HK-2 (cell line): Measurements from ENCODE around the gene ABLIM2.

Experiments
- DNase-seq: peaks from one replicate; pipeline ENCODE4 v3.0.0-alpha.2; 2018; ENCODE audit not compliant: unreplicated experiment

Gene ABLIM2

DNA sequence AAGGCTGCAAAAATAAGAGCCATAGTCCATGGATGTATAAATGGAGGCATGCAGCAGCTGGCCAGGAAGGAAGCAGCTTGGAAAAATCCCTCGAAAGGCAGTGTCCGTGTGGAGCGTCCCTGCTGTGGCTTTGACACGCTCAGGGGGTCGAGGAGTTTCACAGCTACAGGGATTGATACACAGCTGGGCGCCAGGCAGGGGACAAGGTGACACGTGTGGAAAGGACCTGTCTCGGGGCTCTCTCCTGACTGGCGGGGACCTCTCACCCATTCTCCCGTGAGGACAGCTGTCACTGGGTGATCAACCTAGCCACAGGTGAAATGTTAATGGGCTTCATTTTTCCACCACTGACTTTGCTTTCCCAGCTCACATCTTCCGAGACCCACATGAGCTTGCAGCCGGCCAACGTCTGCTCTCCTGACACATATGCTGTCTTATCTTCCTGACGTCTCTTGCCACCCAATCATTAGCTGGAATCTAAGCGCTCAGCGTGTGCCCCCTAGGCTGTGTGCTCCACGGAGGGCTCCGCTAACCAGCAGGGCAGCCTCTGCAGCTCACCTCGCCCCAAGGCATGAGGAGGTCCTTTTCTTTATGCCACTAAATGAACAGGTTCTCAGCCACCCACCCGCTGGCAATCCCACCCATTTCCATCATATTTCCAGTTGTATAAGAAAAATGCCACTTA lies 129.6 kb downstream of the ABLIM2 start:
- no peak for DNase-seq

DNA sequence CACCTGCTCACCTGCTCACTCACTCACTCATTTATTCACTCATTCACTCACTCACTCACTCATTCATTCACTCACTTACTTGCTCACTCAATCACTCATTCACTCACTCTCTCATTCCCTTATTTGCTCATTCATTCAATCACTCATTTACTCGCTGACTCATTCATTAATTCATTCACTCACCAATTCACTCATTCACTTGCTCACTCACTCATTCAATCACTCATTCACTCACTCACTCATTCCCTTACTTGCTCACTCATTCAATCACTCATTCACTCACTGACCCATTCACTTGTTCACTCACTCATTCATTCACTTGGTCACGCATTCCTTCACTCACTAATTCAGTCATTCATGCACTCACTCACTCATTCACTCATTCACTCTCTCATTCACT lies 130.2 kb downstream of the ABLIM2 start:
- DNase-seq, result no peak

DNA sequence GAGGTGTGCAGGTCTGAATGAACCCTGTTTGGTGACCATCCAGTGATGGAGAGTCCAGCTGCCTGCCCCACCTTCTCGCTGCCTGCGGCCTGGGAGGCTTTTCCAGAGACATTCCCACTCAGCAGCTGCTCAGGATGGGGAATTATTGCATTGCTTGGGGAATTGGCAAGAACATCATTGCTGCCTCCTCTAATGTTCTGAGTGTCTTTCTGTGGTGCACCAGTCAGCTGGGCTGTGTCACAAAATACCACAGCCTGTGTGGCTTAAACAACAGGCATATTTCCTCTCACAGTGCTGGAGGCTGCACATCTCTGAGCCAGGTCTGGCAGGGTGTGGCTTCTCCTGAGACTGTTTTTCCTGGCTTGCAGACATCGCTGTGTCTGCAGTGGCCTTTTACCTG lies 132.2 kb downstream of the ABLIM2 start:
- no peak for DNase-seq

DNA sequence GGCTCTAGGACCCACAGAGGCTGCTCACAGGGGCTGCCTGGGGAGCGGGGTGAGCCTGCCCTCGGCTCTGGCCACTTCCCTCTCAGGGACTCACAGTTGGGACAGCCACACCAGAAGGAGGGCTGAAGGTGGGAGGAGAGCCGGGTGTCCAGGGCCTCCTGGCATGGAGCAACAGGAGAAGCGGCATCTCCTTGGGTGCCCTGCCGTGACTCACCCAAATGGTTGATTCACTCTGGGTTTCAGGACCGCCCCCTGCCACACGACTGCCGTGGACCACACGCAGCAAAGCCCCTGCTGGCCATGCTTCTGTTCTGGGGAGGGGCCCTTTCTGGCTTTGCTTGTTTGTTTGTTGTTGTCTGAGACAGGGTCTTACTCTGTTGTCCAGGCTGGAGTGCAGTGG lies 132.9 kb downstream of the ABLIM2 start:
- DNase-seq, result no peak

DNA sequence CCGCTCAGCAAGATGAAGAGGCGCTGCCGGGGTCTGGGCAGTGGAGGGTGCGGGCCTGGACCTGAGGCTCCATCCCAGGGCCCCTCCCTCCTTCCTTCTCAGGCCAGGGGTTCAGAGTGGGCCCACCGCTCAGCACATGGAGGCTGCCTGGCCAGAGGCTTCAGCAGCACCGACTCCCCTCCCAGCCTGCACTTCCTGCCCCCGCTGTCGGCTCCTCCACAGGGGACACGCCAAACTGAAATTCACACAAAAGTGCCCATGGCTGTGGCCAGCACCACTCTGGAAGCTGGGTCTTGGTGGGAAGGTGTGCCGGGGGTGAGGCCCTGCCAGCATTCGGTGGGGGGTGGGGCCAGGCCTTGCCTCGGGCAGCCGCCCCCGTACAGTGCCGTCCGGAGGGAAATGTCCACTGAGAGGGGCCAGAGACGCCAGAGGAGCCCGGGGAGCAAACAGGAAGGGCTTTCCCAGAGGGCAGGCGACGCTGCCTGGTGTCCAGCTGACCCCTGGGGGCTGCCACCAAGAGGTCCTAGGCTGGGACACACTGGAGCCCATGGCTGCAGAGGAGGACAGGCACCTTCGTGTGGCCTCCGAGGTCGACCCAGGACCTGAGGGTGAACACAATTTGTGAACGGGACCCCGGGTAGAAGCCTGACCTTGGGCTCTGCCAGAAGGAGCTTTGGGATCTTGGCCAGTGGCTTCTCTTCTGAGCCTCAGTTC lies 134.4 kb downstream of the ABLIM2 start:
- DNase-seq, result no peak

GRCh38 chr4:8023696-8024033 lies 134.9 kb downstream of the ABLIM2 start:
- no peak for DNase-seq

DNA sequence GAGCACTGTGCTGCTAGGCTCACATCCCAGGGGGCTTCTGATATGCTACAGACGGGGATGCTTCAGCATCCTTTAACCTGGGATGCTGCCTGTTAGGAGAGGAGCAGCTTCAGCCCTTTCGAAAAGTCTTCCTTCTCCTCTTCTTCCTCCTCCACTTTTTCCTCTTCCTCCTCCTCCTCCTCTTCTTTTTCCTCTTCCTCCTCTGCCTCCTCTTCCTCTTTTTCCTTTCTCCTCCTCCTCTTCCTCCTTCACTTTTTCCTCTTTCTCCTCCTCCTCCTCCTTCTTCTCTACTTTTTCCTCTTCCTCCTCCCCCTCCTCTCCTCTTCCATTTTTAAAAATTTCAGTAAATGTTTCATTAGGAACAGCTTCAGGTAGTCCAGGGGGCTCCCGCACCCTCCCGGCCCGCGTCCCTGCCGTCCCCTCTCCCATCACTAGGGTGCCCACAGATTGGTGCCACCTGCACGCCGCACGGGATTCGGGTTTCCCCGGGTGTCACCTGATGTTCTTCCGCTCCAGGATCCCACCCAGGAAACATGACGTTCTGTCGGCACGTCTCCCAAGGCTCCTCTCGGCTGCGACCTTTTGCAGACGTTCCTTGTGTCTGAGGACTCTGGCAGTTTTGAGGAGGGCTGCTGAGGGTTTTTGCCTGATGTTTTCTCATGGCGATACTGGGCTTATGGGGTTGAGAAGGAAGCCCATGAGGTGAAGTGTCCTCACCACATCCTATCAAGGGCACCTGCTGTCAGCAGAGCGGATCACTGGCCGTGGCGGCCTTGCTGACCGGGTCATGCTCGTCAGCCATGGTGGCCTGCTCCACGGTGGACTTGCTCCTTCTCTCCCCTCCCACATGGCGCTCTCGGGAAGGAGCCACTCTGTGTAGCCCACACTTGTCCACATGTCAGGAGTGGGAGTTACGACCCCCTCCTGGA lies 135.6 kb downstream of the ABLIM2 start:
- DNase-seq, result no peak

- DNase-seq, result no peak
These were observed 136.8 kb downstream of the ABLIM2 start for GRCh38 chr4:8021796-8022195.

- no peak for DNase-seq
These were observed 138.9 kb downstream of the ABLIM2 start for GRCh38 chr4:8019396-8020365.

DNA sequence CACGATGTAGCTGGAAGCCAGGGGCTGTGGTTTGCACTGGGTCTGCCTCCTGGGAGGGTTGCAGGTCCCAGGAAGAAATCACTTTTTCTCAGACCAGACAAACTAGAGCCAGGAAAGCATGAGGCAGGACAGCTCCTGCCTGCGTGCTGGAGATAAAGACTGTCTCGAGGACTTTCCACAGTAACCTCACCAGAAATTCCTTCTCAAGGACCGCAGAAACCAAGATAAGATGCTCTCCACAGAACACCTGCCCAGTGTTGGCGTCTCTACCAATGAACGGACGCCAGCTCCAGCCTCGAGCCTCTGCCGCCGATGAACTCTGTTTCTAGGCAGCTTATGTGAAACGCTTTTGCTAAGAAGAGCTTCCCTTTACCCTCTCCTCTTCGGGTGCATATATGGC lies 142.1 kb downstream of the ABLIM2 start:
- DNase-seq, result no peak

DNA sequence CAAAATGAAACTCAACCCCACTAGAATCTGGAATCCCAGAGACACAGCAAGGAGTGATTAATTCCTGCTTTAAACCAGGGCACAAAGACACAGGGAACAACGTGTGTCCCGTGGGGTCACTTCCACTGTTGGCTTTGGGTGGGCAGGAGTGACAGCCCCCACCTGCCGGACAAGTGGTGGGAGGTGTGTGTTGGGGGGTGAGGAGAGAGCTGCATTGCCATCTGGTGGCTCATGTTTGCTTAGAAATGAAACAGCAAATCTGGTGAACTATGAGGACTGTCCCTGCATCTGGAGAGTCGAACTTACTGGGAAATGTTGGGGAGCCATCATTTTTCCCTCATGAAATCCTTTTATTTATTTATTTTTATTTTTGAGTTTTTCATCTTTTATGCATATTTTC lies 143.1 kb downstream of the ABLIM2 start:
- no peak for DNase-seq

DNA sequence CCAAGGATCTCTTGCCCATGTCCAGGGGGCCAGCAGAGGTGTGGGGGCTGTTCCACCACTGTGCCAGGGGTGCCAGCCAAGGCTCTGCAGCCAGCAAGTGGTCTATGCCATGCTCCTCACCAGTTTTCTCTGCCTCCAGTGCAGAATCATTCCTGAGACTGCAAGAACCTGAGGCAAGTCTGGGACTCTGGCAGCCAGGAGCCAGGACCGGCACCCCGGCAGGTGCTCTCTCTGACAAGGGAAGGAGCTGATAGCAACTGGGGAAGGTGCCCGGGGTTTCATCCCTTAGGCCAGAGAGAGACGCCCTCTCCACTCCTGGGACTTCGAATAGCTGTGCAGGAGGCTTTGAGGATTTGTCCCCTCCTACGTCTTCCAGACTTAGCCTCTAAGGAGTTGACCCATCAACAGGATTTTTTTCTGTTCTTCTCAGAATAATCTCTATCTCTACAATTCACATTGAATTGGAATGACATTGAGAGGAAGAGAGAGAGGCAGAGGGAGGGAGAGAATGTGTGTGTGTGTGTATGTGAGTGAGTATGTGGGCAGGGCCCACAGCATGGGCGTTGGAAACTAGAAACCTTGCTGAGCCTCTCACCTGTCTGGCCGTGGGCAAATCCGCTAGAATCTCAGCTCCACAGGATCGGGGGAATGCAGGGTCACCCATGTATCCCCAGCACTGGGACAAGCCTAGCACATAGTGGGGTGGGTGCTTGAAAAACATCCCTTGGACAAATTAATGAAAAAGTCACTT lies 144.5 kb downstream of the ABLIM2 start:
- DNase-seq, result no peak

DNA sequence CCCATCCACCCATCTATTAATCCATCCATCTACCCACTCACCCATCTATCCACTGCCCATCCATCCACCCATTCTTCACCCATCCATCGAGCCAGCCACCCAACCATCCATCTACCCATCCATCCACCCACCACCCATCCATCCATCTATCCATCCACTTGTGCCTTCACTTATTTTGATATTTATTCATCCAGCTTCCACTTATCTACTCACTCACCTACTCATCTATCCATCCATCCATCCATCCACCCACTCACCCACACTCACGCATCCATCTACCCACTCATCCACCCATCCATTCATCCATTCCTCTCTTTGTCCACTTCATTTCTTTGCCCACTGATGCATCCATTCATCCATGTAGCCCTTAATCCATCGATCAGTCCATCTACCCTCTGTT lies 146.1 kb downstream of the ABLIM2 start:
- DNase-seq, result no peak

DNA sequence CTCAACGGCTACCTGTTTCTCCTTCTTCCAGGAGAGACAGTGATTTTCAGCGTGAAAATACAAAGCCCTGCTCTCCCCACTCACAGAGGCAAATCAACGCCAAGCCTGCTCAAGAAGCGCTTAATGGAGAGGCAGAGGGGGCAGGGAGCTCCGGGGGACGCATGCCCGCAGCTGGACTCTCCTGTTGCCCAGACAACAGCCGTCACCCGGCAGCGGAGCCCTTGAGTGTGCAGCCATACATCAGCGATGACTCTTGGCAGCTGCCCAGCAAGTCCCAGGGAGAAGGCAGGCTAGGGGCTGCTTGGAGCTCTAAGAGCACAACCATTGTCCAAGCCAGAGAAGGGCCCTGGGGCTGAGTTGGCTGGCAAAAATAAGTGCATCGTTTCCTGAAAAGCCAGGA lies 148.0 kb downstream of the ABLIM2 start:
- peak; percentile 77 for DNase-seq

DNA sequence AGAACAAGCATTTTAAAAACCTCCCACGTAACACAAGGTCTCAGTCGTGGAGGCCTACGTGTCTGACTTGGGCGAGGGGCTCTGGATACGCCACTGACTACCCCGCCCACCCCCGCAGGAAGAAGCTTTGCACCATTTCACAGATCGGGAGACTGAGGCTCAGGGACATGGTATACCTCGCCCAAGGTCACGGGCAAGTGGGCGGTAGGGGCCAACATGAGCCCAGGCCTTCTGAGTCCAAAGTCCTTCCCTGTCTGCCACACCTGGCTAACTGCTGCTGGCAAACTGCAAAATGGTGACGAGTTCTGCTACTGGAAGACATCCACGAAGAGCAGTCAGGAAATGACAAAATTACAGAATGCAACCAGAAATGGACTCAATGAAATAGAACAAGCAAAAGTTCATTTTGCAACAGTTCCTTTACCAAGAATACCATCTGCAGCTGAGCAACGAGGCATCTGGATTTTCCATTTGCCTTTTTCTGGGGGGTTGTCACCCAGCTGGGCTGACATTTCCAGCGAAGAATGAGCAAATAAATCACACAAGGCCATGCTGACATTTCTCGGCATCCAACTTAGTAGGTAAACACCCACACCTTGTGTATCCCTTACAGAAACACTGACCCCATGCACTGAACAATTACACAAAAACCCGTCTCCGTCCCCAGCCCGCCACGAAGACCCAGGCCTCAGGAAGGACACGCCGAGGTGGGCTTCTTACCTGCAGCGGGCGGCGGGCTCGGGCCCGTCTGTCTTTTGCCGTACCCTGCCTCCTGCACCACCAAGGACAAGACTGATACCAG lies 148.7 kb downstream of the ABLIM2 start:
- DNase-seq, result no peak

GRCh38 chr4:8009097-8009496 lies 149.5 kb downstream of the ABLIM2 start:
- DNase-seq, result no peak

- no peak for DNase-seq
These were observed 150.2 kb downstream of the ABLIM2 start for GRCh38 chr4:8008391-8008790.

GRCh38 chr4:8007581-8007980 lies 151.0 kb downstream of the ABLIM2 start:
- no peak for DNase-seq

- no peak for DNase-seq
These were observed 152.1 kb downstream of the ABLIM2 start for GRCh38 chr4:8006471-8006870.

DNA sequence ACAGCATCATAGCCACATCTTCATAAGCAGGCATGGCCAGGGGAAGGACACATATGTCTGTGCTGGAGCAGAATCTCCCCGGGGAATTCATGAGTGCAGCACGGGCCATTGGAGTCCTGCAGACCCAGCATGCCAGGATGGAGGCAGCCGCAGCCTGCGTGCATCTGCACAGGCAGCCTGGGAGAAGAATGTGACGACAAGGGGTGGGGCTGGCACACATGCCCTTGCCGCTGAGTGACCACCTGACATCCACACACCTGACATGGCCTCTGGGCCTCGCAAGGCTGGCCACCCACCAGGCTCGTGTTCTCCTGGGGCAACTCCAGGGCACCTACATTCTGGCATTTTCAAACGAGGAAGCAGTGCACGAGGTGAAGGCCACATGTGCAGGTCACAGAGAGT lies 152.8 kb downstream of the ABLIM2 start:
- DNase-seq, result no peak
